HepG2 (cell line): ENCODE results near the gene HMBS. TPM values are rescaled to one million over a fixed set of nuclear protein-coding genes. Genes with fewer than 3 reads are reported as not detected.

Experiments used
- CBX1 ChIP-seq: IDR thresholded peaks from one replicate; pipeline ENCODE4 v1.6.1; 2016; ENCODE audit warnings: antibody characterized with exemption, low read depth
- IKZF1 ChIP-seq: fragments of 450-650 bp; IDR thresholded peaks from 2 replicates; pipeline ENCODE4 v1.7.1; 2016
- POGZ ChIP-seq: sonication (generic); formaldehyde crosslinking; IDR thresholded peaks from 2 replicates; pipeline ENCODE4 v1.4.0; 2020; ENCODE audit warnings: mild to moderate bottlenecking, missing genetic modification reagents
- RXRB ChIP-seq: IDR thresholded peaks from 2 replicates; pipeline ENCODE4 v1.6.1; 2016; ENCODE audit warnings: borderline replicate concordance, missing genetic modification reagents, missing compliant biosample characterization
- SETDB1 ChIP-seq: sonication (generic); formaldehyde crosslinking; IDR thresholded peaks from 2 replicates; pipeline ENCODE4 v1.5.1; 2020; ENCODE audit warnings: missing genetic modification reagents, mild to moderate bottlenecking, borderline replicate concordance
- TFAP4 ChIP-seq: sonication (generic); IDR thresholded peaks from 2 replicates; pipeline ENCODE4 v1.6.1; 2016; ENCODE audit warnings: low read depth, borderline replicate concordance
- ZNF280D ChIP-seq: sonication (generic); formaldehyde crosslinking; IDR thresholded peaks from 2 replicates; pipeline ENCODE4 v1.5.1; 2020; ENCODE audit warnings: mild to moderate bottlenecking, missing genetic modification reagents
- ZNF318 ChIP-seq: sonication (generic); formaldehyde crosslinking; IDR thresholded peaks from 2 replicates; pipeline ENCODE4 v1.4.0; 2020; ENCODE audit warnings: mild to moderate bottlenecking, missing genetic modification reagents
- ZNF484 ChIP-seq: sonication (generic); formaldehyde crosslinking; IDR thresholded peaks from 2 replicates; pipeline ENCODE4 v1.5.1; 2020; ENCODE audit warnings: mild to moderate bottlenecking, low read depth, missing genetic modification reagents, borderline replicate concordance
- ZNF710 ChIP-seq: sonication (generic); formaldehyde crosslinking; IDR thresholded peaks from 2 replicates; pipeline ENCODE4 v1.5.0; 2020; ENCODE audit warnings: mild to moderate bottlenecking, missing genetic modification reagents, borderline replicate concordance
- polyA plus RNA-seq, 8 experiments: library from polyadenylated mRNA; depleted of rRNA in 3 of 8; stranded (reverse) in 7 of 8; unstranded in 1 of 8; fragments of >200 nt; fragmentation: Illumina TruSeq in 4 of 8; extraction: Trizol in 4 of 8; gene quantifications; 2 replicates each; pipeline versions ENCODE4 v1.2.1 to v1.2.3, GENCODE V29; 2011 to 2016; ENCODE audit warnings: low read depth in 4 of 8, missing spikeins in 1 of 8, mixed read lengths in 1 of 8; ENCODE audit not compliant: insufficient read depth in 1 of 8
- total RNA-seq, 5 experiments: library from RNA; depleted of rRNA; stranded (reverse); fragments of >200 nt; fragmentation: Illumina TruSeq; extraction: Trizol; gene quantifications; 2 replicates each; pipeline ENCODE4 v1.2.3, GENCODE V29; 2016; ENCODE audit warnings: low read depth in 1 of 5

HMBS gene
- total and polyA plus RNA-seq, 2 of the 13 experiments (the other 11 are each of a cell fraction or from before 2014, with no cell fraction given) = 9.4 to 46.9 TPM

GRCh38 chr11:119109843-119110242, 25.2 kb downstream of the HMBS start (continued):
- TF ChIP-seq ZNF318 (CRISPR knock-in tag) (no peak), ZNF280D (CRISPR knock-in tag) (no peak), ZNF710 (CRISPR knock-in tag) (no peak), POGZ (no peak), RXRB (CRISPR knock-in tag) (no peak), IKZF1 (no peak), CBX1 (no peak), ZNF484 (no peak), SETDB1 (CRISPR knock-in tag) (no peak), TFAP4 (no peak)
